Cardiac fibroblast (primary cell): ENCODE results near the gene IFT81.
A peak's percentile ranks its signal among the peaks of the same experiment; 100 is the strongest.

Source experiments
- DNase-seq, 2 donors: peaks; one replicate each; pipeline versions ENCODE4 v3.0.0 to v3.0.0-alpha.2; 2010; ENCODE audit warnings: low read depth in 2 of 2
- H3K4me3 ChIP-seq, 2 donors: replicated peaks in 1 of 2; 1 replicate in 1 of 2; 2 replicates in 1 of 2; pipeline ENCODE4 v1.5.1; 2011; ENCODE audit warnings: low read depth in 2 of 2, low read length in 2 of 2, mild to moderate bottlenecking in 2 of 2, moderate library complexity in 1 of 2
- TF ChIP-seq, protein P1 (sequence below): IDR thresholded peaks from one replicate; pipeline ENCODE4 v1.5.1; 2011; ENCODE audit warnings: low read depth, mild to moderate bottlenecking, low read length, inconsistent platforms

IFT81 gene

DNA sequence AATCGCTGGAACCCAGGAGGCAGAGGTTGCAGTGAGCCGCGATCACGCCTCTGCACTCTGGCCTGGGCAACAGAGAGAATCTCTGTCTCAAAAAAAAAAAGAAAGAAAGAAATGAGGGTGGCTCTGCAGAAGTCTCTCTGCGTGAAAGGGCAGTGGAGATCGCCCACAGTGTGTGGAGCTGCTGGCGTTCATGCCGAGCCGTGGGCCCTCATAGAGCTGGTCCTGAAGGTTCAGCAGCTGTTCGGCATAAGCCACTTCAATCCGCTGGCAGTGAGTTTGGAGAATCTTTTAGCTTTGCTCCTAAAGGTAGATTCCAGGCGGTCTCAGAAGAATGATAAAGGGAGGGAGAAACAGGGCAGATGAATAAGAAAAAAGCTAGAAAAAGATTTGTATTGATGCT is 120.2 kb downstream of the IFT81 start:
- DNase-seq: no peak
- TF ChIP-seq, protein P1, sequence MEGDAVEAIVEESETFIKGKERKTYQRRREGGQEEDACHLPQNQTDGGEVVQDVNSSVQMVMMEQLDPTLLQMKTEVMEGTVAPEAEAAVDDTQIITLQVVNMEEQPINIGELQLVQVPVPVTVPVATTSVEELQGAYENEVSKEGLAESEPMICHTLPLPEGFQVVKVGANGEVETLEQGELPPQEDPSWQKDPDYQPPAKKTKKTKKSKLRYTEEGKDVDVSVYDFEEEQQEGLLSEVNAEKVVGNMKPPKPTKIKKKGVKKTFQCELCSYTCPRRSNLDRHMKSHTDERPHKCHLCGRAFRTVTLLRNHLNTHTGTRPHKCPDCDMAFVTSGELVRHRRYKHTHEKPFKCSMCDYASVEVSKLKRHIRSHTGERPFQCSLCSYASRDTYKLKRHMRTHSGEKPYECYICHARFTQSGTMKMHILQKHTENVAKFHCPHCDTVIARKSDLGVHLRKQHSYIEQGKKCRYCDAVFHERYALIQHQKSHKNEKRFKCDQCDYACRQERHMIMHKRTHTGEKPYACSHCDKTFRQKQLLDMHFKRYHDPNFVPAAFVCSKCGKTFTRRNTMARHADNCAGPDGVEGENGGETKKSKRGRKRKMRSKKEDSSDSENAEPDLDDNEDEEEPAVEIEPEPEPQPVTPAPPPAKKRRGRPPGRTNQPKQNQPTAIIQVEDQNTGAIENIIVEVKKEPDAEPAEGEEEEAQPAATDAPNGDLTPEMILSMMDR: no peak
- no peak overlapping the region for H3K4me3 ChIP-seq

- DNase-seq: no peak
- TF ChIP-seq, protein P1: no peak
- no peak overlapping the region for H3K4me3 ChIP-seq
Measured at GRCh38 chr12:110244829-110245228, 120.7 kb downstream of the IFT81 start.

DNA sequence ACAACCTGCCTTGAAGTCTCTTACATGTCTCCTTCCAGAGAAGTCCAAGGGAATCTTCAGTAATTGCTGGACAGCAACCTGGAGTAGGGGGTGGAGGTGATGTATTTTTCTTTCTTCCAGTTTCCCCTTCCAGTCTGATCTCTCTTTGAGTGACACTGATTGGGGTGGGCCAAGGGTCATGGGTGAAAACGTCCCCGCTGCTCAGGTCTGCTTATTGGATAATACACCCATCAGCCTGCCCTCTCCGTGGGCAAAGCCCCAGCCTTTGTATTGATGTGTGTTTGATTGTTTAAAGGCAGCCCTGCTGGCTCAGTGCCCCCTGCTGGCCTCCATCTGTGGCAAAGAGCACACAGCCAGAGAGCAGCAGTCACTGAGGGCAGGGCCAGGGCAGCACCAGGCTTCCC is 121.2 kb downstream of the IFT81 start:
- TF ChIP-seq, protein P1: peak; percentile 60
- DNase-seq: peak in 1 of 2 donors; percentile 33

DNA sequence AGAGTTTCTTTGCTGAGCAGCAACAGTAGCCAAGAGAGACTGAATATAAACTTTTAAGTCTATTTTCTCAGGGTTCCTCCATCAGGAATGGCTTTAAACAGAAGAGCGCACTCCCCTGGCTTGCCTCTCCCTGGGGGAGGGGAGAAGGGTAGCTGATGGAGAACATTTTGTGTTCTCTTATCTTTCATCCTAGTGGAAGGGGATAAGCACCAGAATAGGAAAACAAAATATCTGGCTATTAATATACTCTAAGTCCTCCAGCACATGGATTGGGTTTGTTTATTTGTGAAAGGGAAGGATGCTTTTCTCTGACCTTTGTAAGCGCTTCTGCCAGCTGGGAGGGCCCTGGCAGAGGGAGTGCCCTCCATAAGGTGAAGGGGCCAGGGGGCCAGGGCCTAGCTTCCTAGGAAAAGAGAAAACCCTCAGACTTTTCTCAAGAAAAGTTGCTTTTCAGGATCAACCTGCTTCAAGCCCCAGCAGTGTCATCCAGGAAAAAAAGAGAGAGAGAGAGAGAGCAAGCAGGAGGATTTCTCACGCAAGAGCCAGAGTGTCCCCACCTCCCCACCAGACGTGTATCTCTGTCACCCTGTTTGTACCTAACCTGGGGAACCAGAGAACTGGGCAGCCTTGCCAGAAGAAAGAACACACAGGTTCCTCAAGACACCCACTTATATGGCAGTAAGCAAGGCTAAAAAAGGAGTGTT is 122.6 kb downstream of the IFT81 start:
- TF ChIP-seq, protein P1: no peak
- no peak overlapping the region for H3K4me3 ChIP-seq

More for the DNA sequence above, 121.2 kb downstream of the IFT81 start:
- H3K4me3 ChIP-seq: no peak overlapping the region

GRCh38 chr12:110247340-110248095 is 123.4 kb downstream of the IFT81 start:
- no peak overlapping the region for H3K4me3 ChIP-seq
- TF ChIP-seq, protein P1: no peak
- DNase-seq: no peak

More for the DNA sequence above, 122.6 kb downstream of the IFT81 start:
- DNase-seq: no peak

DNA sequence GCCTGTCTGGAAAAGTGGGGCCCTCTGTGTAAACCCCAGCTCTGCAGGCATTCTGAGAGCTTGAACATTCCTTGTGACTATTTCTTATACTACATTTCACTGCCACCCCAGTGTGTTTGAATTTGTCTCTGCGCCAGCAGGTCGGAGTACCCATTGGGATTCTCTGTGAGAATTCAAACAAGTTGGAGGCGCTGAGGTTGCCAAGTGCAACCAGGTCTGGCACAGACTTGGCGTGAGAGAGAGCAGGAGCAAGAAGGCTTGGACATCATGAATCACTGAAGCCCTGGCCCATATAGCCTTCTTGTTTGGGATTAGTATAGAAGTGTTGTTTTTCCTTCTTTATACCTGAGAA is 123.9 kb downstream of the IFT81 start:
- no peak overlapping the region for H3K4me3 ChIP-seq
- DNase-seq: no peak
- TF ChIP-seq, protein P1: no peak
